OCI-LY3 (cell line): Measurements from ENCODE around the gene SH3RF3.

ENCODE experiments used
- EZH2phosphoT487 ChIP-seq: fragments of 200-600 bp; shearing (Covaris generic); IDR thresholded peaks from 2 replicates; pipeline ENCODE4 v1.6.1; 2018; ENCODE audit warnings: antibody characterized with exemption, mixed run types, low read depth
- TF ChIP-seq, protein P1 (sequence below): fragments of 200-600, 300-600 bp; sonication (generic); IDR thresholded peaks from 2 replicates; pipeline ENCODE4 v1.5.1; 2014; ENCODE audit warnings: antibody characterized with exemption, low read length, low read depth

DNA sequence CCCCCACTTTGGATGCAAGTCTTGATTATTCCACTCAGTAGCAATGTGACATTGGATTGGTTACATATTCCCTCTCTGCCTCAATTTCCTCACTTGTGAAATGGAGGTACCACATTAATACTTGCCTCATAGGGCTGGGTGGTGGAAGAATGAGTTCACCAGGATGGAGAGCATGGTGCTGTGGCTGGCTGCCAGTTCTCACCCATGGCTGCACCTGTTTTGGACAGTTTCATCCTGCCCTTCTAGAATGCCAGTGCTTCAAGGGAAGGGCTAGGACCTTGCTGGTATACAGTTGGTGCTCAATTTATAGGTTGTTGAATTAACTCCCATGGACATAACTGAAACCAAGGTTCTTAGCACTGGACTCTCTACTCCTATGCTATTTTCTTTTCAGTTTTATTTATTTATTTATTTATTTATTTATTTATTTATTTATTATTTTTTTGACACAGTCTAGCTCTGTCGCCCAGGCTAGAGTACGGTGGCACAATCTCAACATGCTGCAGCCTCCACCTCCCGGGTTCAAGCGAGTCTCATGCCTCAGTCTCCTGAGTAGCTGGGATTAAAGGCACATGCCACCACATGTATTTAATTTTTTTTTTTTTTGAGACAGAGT lies 5.3 kb upstream of the SH3RF3 start:
- TF ChIP-seq, protein P1, sequence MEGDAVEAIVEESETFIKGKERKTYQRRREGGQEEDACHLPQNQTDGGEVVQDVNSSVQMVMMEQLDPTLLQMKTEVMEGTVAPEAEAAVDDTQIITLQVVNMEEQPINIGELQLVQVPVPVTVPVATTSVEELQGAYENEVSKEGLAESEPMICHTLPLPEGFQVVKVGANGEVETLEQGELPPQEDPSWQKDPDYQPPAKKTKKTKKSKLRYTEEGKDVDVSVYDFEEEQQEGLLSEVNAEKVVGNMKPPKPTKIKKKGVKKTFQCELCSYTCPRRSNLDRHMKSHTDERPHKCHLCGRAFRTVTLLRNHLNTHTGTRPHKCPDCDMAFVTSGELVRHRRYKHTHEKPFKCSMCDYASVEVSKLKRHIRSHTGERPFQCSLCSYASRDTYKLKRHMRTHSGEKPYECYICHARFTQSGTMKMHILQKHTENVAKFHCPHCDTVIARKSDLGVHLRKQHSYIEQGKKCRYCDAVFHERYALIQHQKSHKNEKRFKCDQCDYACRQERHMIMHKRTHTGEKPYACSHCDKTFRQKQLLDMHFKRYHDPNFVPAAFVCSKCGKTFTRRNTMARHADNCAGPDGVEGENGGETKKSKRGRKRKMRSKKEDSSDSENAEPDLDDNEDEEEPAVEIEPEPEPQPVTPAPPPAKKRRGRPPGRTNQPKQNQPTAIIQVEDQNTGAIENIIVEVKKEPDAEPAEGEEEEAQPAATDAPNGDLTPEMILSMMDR = no peak
- no peak for TF ChIP-seq EZH2phosphoT487
